Raji (cell line): ENCODE data around the gene UBR4.

Experiments
- POLR2A ChIP-seq: IDR thresholded peaks from 2 replicates; pipeline ENCODE4 v1.6.1; 2011; ENCODE audit warnings: low read depth, low read length, control low read depth; ENCODE audit not compliant: insufficient read depth

UBR4 gene

GRCh38 chr1:19078536-19078935 is 131.5 kb downstream of the UBR4 start:
- TF ChIP-seq POLR2A, result no peak

- TF ChIP-seq POLR2A, result no peak
Measured at GRCh38 chr1:19076841-19077616, 133.0 kb downstream of the UBR4 start.

GRCh38 chr1:19074902-19075721 is 135.0 kb downstream of the UBR4 start:
- no peak for TF ChIP-seq POLR2A

- no peak for TF ChIP-seq POLR2A
Measured at GRCh38 chr1:19074361-19074901, 135.6 kb downstream of the UBR4 start.

- no peak for TF ChIP-seq POLR2A
Measured at GRCh38 chr1:19073311-19074186, 136.5 kb downstream of the UBR4 start.

- TF ChIP-seq POLR2A, result no peak
Measured at GRCh38 chr1:19072285-19072981, 137.6 kb downstream of the UBR4 start.

- TF ChIP-seq POLR2A, result no peak
Measured at GRCh38 chr1:19071674-19072281, 138.3 kb downstream of the UBR4 start.

GRCh38 chr1:19070891-19071621 is 139.0 kb downstream of the UBR4 start:
- TF ChIP-seq POLR2A, result no peak

GRCh38 chr1:19070197-19070651 is 139.8 kb downstream of the UBR4 start:
- no peak for TF ChIP-seq POLR2A

GRCh38 chr1:19068639-19069276 is 141.3 kb downstream of the UBR4 start:
- no peak for TF ChIP-seq POLR2A

- no peak for TF ChIP-seq POLR2A
Measured at GRCh38 chr1:19067912-19068638, 142.0 kb downstream of the UBR4 start.
